ENCODE results near the gene PCP4L1. TPM values are rescaled to one million over a fixed set of nuclear protein-coding genes. Genes with fewer than 3 reads are reported as not detected.

The PCP4L1 gene
- total RNA-seq, 2 experiments from 2014 or later = not detected

DNA sequence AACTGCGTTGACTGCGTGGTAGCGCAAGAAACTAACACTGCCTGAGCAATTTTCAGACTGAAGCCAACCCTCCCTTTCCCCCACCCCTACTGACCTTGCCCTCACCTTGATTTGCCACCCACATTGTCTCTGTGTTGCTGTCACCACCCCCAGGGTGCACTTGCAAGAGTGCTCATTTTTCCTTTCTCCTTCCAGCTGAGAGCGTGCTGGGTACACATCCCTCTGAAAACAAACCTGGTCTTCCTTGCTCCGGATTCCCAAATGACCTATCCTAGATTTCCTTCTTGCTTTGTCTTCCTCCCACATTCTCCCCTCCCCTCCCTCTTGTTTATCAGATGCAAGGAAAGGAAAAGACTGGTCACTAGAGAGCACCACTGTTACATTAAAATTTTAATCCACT lies 27.0 kb downstream of the PCP4L1 start:
- ChIA-PET POLR2A (no interaction called here), CTCF (no interaction called here)
- Histone ChIP-seq H3K27me3 (ENCODE audit: control insufficient read depth in 1 of 2, insufficient read depth in 2 of 2, low read length in 2 of 2) (no peaks in the 10 kb centered on the region), H3K4me1 (ENCODE audit: insufficient read depth, low read length) (no peaks in the 10 kb centered on the region), H3K9me3 (ENCODE audit: control insufficient read depth in 1 of 2, insufficient read depth in 1 of 2, low read length in 2 of 2) (no peaks in the 10 kb centered on the region), H3K27ac (ENCODE audit: low read depth in 1 of 2, low read length in 2 of 2) (no peak overlapping the region), H3K36me3 (ENCODE audit: insufficient read depth, low read length) (no peaks in the 10 kb centered on the region), H3K4me3 (ENCODE audit: low read length) (no peak overlapping the region)
- TF ChIP-seq, protein P1, sequence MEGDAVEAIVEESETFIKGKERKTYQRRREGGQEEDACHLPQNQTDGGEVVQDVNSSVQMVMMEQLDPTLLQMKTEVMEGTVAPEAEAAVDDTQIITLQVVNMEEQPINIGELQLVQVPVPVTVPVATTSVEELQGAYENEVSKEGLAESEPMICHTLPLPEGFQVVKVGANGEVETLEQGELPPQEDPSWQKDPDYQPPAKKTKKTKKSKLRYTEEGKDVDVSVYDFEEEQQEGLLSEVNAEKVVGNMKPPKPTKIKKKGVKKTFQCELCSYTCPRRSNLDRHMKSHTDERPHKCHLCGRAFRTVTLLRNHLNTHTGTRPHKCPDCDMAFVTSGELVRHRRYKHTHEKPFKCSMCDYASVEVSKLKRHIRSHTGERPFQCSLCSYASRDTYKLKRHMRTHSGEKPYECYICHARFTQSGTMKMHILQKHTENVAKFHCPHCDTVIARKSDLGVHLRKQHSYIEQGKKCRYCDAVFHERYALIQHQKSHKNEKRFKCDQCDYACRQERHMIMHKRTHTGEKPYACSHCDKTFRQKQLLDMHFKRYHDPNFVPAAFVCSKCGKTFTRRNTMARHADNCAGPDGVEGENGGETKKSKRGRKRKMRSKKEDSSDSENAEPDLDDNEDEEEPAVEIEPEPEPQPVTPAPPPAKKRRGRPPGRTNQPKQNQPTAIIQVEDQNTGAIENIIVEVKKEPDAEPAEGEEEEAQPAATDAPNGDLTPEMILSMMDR (IDR thresholded peaks at IDR 0.05) = no peak
- Mint-ChIP-seq H3K27me3 (no peaks in the 10 kb centered on the region), H3K27ac (no peak overlapping the region), H3K36me3 (ENCODE audit: low read depth) (peaks cover 6% of the 10 kb centered on the region), H3K4me3 (no peak overlapping the region), H3K9me3 (no peaks in the 10 kb centered on the region), H3K4me1 (ENCODE audit: low read depth) (no peaks in the 10 kb centered on the region)
- DNase-seq = no peak
- intact Hi-C loops (cut with DNase I, micrococcal nuclease) = no loop called here
- no peak for ATAC-seq (ENCODE audit: poor library complexity)

DNA sequence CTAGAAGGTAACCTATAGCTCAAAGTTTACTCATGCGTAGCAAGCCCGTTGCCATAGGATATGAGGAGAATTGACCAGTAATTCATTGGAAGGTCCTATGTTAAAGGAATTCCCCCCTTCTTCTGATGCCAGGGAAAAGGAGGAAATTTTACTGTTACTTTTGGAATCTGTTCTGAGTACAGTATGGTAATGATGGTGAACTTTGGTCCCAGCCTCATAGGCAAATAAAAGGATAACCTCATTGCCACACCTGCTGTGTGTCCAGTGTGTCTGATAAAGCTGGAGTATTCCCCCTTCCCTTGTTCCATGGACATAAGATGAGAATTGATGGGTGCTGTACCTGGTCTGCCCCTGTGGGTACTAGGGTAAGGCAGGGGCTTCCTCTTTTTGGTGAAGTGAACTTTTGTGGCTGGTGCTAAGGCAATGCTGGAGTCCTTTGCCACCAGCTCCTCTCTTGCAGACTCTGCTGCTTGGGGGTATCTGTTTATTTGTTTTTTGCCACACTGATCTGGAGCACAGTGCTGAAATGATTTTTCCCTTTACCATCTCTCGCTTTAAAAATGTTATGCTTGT lies 29.0 kb downstream of the PCP4L1 start:
- Histone ChIP-seq H3K36me3 (ENCODE audit: insufficient read depth, low read length) (no peaks in the 10 kb centered on the region), H3K27ac (ENCODE audit: low read depth in 1 of 2, low read length in 2 of 2) (no peak overlapping the region), H3K27me3 (ENCODE audit: control insufficient read depth in 1 of 2, insufficient read depth in 2 of 2, low read length in 2 of 2) (no peaks in the 10 kb centered on the region), H3K4me3 (ENCODE audit: low read length) (no peak overlapping the region), H3K4me1 (ENCODE audit: insufficient read depth, low read length) (no peaks in the 10 kb centered on the region), H3K9me3 (ENCODE audit: control insufficient read depth in 1 of 2, insufficient read depth in 1 of 2, low read length in 2 of 2) (no peaks in the 10 kb centered on the region)
- peaks cover 10% of the 10 kb centered on the region for H3K36me3 Mint-ChIP-seq (ENCODE audit: low read depth)
- no peak for DNase-seq
- intact Hi-C loops (cut with DNase I, micrococcal nuclease) = no loop called here
- H3K27me3 Mint-ChIP-seq = no peaks in the 10 kb centered on the region
- no peaks in the 10 kb centered on the region for H3K9me3 Mint-ChIP-seq
- H3K27ac Mint-ChIP-seq = no peak overlapping the region
- ATAC-seq (ENCODE audit: poor library complexity) = no peak
- CTCF ChIA-PET = interaction anchor here (0.6 kb wide), 1 partner anchor 82 kb away, joined by 3 read pairs; no protein-coding TSS in a partner anchor
- H3K4me3 Mint-ChIP-seq = no peak overlapping the region
- TF ChIP-seq, protein P1 (IDR thresholded peaks at IDR 0.05) = no peak
- POLR2A ChIA-PET = interaction anchor here (0.7 to 1.0 kb wide), 3 partner anchors 70 to 93 kb away, joined by 3 to 4 read pairs (median 3); partner anchors contain the start of gene NDUFS2
- H3K4me1 Mint-ChIP-seq (ENCODE audit: low read depth) = peaks cover 5% of the 10 kb centered on the region

- no peak for DNase-seq
- ATAC-seq (ENCODE audit: poor library complexity) = no peak
- Mint-ChIP-seq H3K9me3 (no peaks in the 10 kb centered on the region), H3K4me3 (no peak overlapping the region), H3K36me3 (ENCODE audit: low read depth) (peaks cover 5% of the 10 kb centered on the region), H3K27me3 (no peaks in the 10 kb centered on the region), H3K27ac (no peak overlapping the region), H3K4me1 (ENCODE audit: low read depth) (peaks cover 5% of the 10 kb centered on the region)
- Histone ChIP-seq H3K4me1 (ENCODE audit: insufficient read depth, low read length) (no peaks in the 10 kb centered on the region), H3K36me3 (ENCODE audit: insufficient read depth, low read length) (no peaks in the 10 kb centered on the region), H3K27me3 (ENCODE audit: control insufficient read depth in 1 of 2, insufficient read depth in 2 of 2, low read length in 2 of 2) (no peaks in the 10 kb centered on the region), H3K4me3 (ENCODE audit: low read length) (no peak overlapping the region), H3K9me3 (ENCODE audit: control insufficient read depth in 1 of 2, insufficient read depth in 1 of 2, low read length in 2 of 2) (no peaks in the 10 kb centered on the region), H3K27ac (ENCODE audit: low read depth in 1 of 2, low read length in 2 of 2) (no peak overlapping the region)
- TF ChIP-seq, protein P1 (IDR thresholded peaks at IDR 0.05) = no peak
- intact Hi-C loops (cut with DNase I, micrococcal nuclease) = loop anchor here (1.0 to 2.0 kb wide), 2 partner anchors 62 to 63 kb away; no protein-coding TSS in a partner anchor
- ChIA-PET CTCF (interaction anchor here (0.6 to 2.0 kb wide), 12 partner anchors 15 to 960 kb away, joined by 3 to 11 read pairs (median 4); partner anchors contain the start of gene TOMM40L), POLR2A (interaction anchor here (0.6 to 1.3 kb wide), 4 partner anchors 15 to 88 kb away, joined by 3 to 5 read pairs (median 4); partner anchors contain the start of genes NDUFS2, SDHC and TOMM40L)
Observed at GRCh38 chr1:161290779-161291178, 32.2 kb downstream of the PCP4L1 start.
